Measurements from ENCODE around the gene IGFL2.

DNA sequence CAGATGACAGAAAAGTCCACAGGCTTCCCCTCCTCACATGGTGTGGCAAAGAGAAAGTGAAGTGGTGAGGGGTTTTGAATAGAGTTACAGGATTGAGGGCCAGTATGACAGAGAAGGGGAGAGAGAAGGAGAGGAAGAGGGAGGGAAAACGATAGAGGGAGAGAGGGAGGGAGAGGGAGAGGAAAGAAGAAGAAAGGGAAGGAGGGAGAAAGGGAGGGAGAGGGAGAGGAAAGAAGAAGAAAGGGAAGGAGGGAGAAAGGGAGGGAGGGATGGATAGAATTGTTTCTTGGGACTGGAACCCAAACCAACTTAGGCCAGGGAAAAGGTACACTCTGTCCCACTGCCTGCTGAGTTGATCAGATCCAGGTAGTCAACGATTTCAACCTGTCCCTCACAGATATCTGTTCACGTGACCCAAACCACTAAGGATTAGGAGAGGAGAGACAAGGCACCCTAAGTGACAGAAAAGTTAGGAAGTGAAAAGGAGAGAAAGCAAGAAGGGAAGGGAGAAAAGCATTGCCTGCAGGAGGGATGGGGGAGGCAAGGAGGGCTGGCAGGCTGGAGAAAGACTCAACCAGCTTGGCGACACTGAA lies 15.4 kb upstream of the IGFL2 start:
- no peak for TF ChIP-seq EZH2 (IDR thresholded peaks at IDR 0.05)
- no peak for TF ChIP-seq POLR2AphosphoS5 (IDR thresholded peaks at IDR 0.05; ENCODE audit: borderline replicate concordance, low read depth, low read length)
- TF ChIP-seq FOXP2 (optimal IDR thresholded peaks at IDR 0.05; ENCODE audit: control extremely low read depth, extremely low read length, insufficient read depth) = no peak

Data from SK-N-MC (cell line).